ENCODE measurements around the gene ELAVL1.
"Not testable (repeated sequence)": the region's sequence is repeated elsewhere in the genome, so short reads cannot be mapped to it uniquely, and the experiment has no call there.

The ELAVL1 gene

GRCh38 chr19:7933828-7934725, 71.4 kb downstream of the ELAVL1 start:
- no peak overlapping the region for H3K4me3 ChIP-seq (ENCODE audit: low read length)
- TF ChIP-seq CTCF (conservative IDR thresholded peaks at IDR 0.05; ENCODE audit: low read length): no peak
- no peak for DNase-seq (ENCODE audit: low read depth)

GRCh38 chr19:7933411-7933810, 72.0 kb downstream of the ELAVL1 start:
- no peak overlapping the region for H3K4me3 ChIP-seq (ENCODE audit: low read length)
- no peak for DNase-seq (ENCODE audit: low read depth)
- TF ChIP-seq CTCF (conservative IDR thresholded peaks at IDR 0.05; ENCODE audit: low read length): 0 out of 2 replicates have a peak, but pooled peaks have one; percentile 7

GRCh38 chr19:7932930-7933300, 72.5 kb downstream of the ELAVL1 start:
- no peak for DNase-seq (ENCODE audit: low read depth)
- H3K4me3 ChIP-seq (ENCODE audit: low read length): no peak overlapping the region
- TF ChIP-seq CTCF (conservative IDR thresholded peaks at IDR 0.05; ENCODE audit: low read length): no peak

- DNase-seq (ENCODE audit: low read depth): no peak
- H3K4me3 ChIP-seq (ENCODE audit: low read length): no peak overlapping the region
- TF ChIP-seq CTCF (conservative IDR thresholded peaks at IDR 0.05; ENCODE audit: low read length): no peak
These were observed 73.0 kb downstream of the ELAVL1 start for GRCh38 chr19:7932276-7932929.

- no peak overlapping the region for H3K4me3 ChIP-seq (ENCODE audit: low read length)
- TF ChIP-seq CTCF (conservative IDR thresholded peaks at IDR 0.05; ENCODE audit: low read length): no peak
- DNase-seq (ENCODE audit: low read depth): no peak
These were observed 74.0 kb downstream of the ELAVL1 start for GRCh38 chr19:7931221-7932061.

- no peak for TF ChIP-seq CTCF (conservative IDR thresholded peaks at IDR 0.05; ENCODE audit: low read length)
- no peak overlapping the region for H3K4me3 ChIP-seq (ENCODE audit: low read length)
- DNase-seq (ENCODE audit: low read depth): no peak
These were observed 74.7 kb downstream of the ELAVL1 start for GRCh38 chr19:7930765-7931164.

GRCh38 chr19:7930030-7930429, 75.4 kb downstream of the ELAVL1 start:
- DNase-seq (ENCODE audit: low read depth); H3K4me3 ChIP-seq (ENCODE audit: low read length): not testable (repeated sequence)

Measured in AG10803 (cell line).